ENCODE results near the gene KIF18B.
"Not testable (repeated sequence)": the region's sequence is repeated elsewhere in the genome, so short reads cannot be mapped to it uniquely, and the experiment has no call there.

Gene KIF18B

GRCh38 chr17:44968225-44969143, 20.9 kb upstream of the KIF18B start, which contains the start of gene C1QL1:
Gene C1QL1, minus strand, starts transcription at chr17:44968303. Its CDS starts 255 bp downstream, at chr17:44968048.
- DNase-seq: peak; percentile 95

- DNase-seq: no peak
Observed at GRCh38 chr17:44967907-44968224, 20.3 kb upstream of the KIF18B start.

- DNase-seq: peak; percentile 8
Observed at GRCh38 chr17:44967026-44967906, 19.7 kb upstream of the KIF18B start.

- no peak for DNase-seq
Observed at GRCh38 chr17:44966348-44967025, 18.9 kb upstream of the KIF18B start.

GRCh38 chr17:44965481-44966234, 18.1 kb upstream of the KIF18B start:
- DNase-seq: no peak

- DNase-seq: no peak
Observed at GRCh38 chr17:44961921-44962350, 14.4 kb upstream of the KIF18B start.

GRCh38 chr17:44960691-44961090, 13.1 kb upstream of the KIF18B start:
- DNase-seq: no peak

GRCh38 chr17:44959821-44960531, 12.4 kb upstream of the KIF18B start:
- DNase-seq: no peak

- no peak for DNase-seq
Observed at GRCh38 chr17:44956998-44957981, 9.7 kb upstream of the KIF18B start.

GRCh38 chr17:44955674-44956425, 8.3 kb upstream of the KIF18B start:
- DNase-seq: no peak

GRCh38 chr17:44952946-44953475, 5.4 kb upstream of the KIF18B start:
- no peak for DNase-seq

GRCh38 chr17:44948315-44948795, 782 bp upstream of the KIF18B start:
- DNase-seq: no peak

GRCh38 chr17:44945652-44946051, 1.9 kb downstream of the KIF18B start:
- DNase-seq: not testable (repeated sequence)

- DNase-seq: no peak
Observed at GRCh38 chr17:44942456-44942855, 5.1 kb downstream of the KIF18B start.

GRCh38 chr17:44941712-44942331, 5.8 kb downstream of the KIF18B start:
- no peak for DNase-seq

GRCh38 chr17:44940768-44941167, 6.8 kb downstream of the KIF18B start:
- no peak for DNase-seq

- DNase-seq: no peak
Observed at GRCh38 chr17:44940317-44940716, 7.3 kb downstream of the KIF18B start.

- no peak for DNase-seq
Observed at GRCh38 chr17:44935116-44935515, 12.5 kb downstream of the KIF18B start.

GRCh38 chr17:44934745-44935105, 12.8 kb downstream of the KIF18B start:
- DNase-seq: no peak

All from CD4-positive, alpha-beta T cell treated with Interleukin-17A for 4 hours (primary cell).